GM23338 (cell line): ENCODE results near the gene TNFRSF19. TPM values are rescaled to one million over a fixed set of nuclear protein-coding genes. Genes with fewer than 3 reads are reported as not detected.

Experiments
- ATAC-seq: fragments of 200-7000 bp; cut with Tn5 transposase; 3 replicates; pipeline ENCODE4 v1.9.1; 2020
- DNase-seq: peaks from one replicate; pipeline ENCODE4 v3.0.0-alpha.2; 2015; ENCODE audit warnings: low spot score
- H2AFZ ChIP-seq: fragments of 200-600 bp; sonication (generic); 2 replicates; pipeline ENCODE4 v1.8.0; 2016; ENCODE audit warnings: antibody characterized with exemption, mild to moderate bottlenecking, moderate library complexity
- H3F3A ChIP-seq: fragments of 200-600 bp; sonication (generic); replicated peaks from 2 replicates; pipeline ENCODE4 v1.8.0; 2017; ENCODE audit warnings: antibody characterized with exemption, mixed run types, low read depth
- H3K27ac ChIP-seq: fragments of 200-600 bp; sonication (generic); 2 replicates; pipeline ENCODE4 v1.6.1; 2016; ENCODE audit warnings: low read depth
- H3K27me3 ChIP-seq: fragments of 200-600 bp; sonication (generic); 2 replicates; pipeline ENCODE4 v1.8.0; 2016; ENCODE audit warnings: mild to moderate bottlenecking, mixed run types, moderate library complexity; ENCODE audit not compliant: insufficient read depth
- H3K36me3 ChIP-seq: fragments of 200-600 bp; sonication (generic); 2 replicates; pipeline ENCODE4 v1.8.0; 2016; ENCODE audit warnings: mild to moderate bottlenecking; ENCODE audit not compliant: insufficient read depth
- H3K4me1 ChIP-seq: fragments of 200-600 bp; sonication (generic); 2 replicates; pipeline ENCODE4 v1.8.0; 2016; ENCODE audit warnings: mild to moderate bottlenecking, moderate library complexity; ENCODE audit not compliant: insufficient read depth
- H3K4me2 ChIP-seq: fragments of 200-600 bp; sonication (generic); 2 replicates; pipeline ENCODE4 v1.7.1; 2017; ENCODE audit warnings: mixed run types
- H3K4me3 ChIP-seq: fragments of 200-600 bp; sonication (generic); 2 replicates; pipeline ENCODE4 v1.6.1; 2016; ENCODE audit warnings: mixed run types
- H3K79me2 ChIP-seq: fragments of 200-600 bp; sonication (generic); replicated peaks from 2 replicates; pipeline ENCODE4 v1.8.0; 2017; ENCODE audit warnings: mild to moderate bottlenecking; ENCODE audit not compliant: insufficient read depth
- H3K9me2 ChIP-seq: fragments of 200-600 bp; sonication (generic); 2 replicates; pipeline ENCODE4 v1.8.0; 2017; ENCODE audit not compliant: insufficient read depth
- H4K20me1 ChIP-seq: fragments of 200-600 bp; sonication (generic); replicated peaks from 2 replicates; pipeline ENCODE4 v1.8.0; 2017; ENCODE audit warnings: mild to moderate bottlenecking; ENCODE audit not compliant: insufficient read depth
- H3K27ac Mint-ChIP-seq: 2 replicates; pipeline ENCODE4 v1.8.0; 2020; ENCODE audit warnings: inconsistent platforms, mild to moderate bottlenecking, moderate library complexity, mixed read lengths
- H3K27me3 Mint-ChIP-seq: 3 replicates; pipeline ENCODE4 v1.8.0; 2022; ENCODE audit warnings: low read depth, mild to moderate bottlenecking, moderate library complexity, mixed read lengths, inconsistent platforms; ENCODE audit not compliant: insufficient read depth, poor library complexity
- H3K36me3 Mint-ChIP-seq: 3 replicates; pipeline ENCODE4 v1.8.0; 2021; ENCODE audit warnings: low read depth, mild to moderate bottlenecking, inconsistent platforms, moderate library complexity, mixed read lengths
- H3K4me1 Mint-ChIP-seq: 3 replicates; pipeline ENCODE4 v1.8.0; 2020; ENCODE audit warnings: mild to moderate bottlenecking, inconsistent platforms, mixed read lengths
- H3K4me3 Mint-ChIP-seq: 3 replicates; pipeline ENCODE4 v1.8.0; 2021; ENCODE audit warnings: moderate library complexity, mild to moderate bottlenecking, inconsistent platforms, mixed read lengths
- H3K9me3 Mint-ChIP-seq: 3 replicates; pipeline ENCODE4 v1.8.0; 2020; ENCODE audit warnings: moderate library complexity, mild to moderate bottlenecking, inconsistent platforms, mixed read lengths
- CTCF ChIP-seq, 2 experiments: fragments of 200-600 bp in 1 of 2; sonication (generic) in 1 of 2; conservative IDR thresholded peaks; 2 replicates each; pipeline versions ENCODE4 v1.5.1 to v1.6.1; 2016 to 2017; ENCODE audit warnings: antibody characterized with exemption in 2 of 2, low read depth in 2 of 2, mild to moderate bottlenecking in 2 of 2, moderate library complexity in 1 of 2
- EZH2 ChIP-seq: fragments of 200-600 bp; sonication (generic); IDR thresholded peaks from one replicate; pipeline ENCODE4 v1.8.0; 2017; ENCODE audit warnings: antibody characterized with exemption, mild to moderate bottlenecking, low read depth; ENCODE audit not compliant: unreplicated experiment
- EZH2phosphoT487 ChIP-seq: fragments of 200-600 bp; sonication (generic); IDR thresholded peaks from one replicate; pipeline ENCODE4 v1.8.1; 2018; ENCODE audit warnings: antibody characterized with exemption; ENCODE audit not compliant: unreplicated experiment
- POLR2AphosphoS5 ChIP-seq: IDR thresholded peaks from 2 replicates; pipeline ENCODE4 v1.6.1; 2016; ENCODE audit warnings: antibody characterized with exemption, low read depth
- STAT1 ChIP-seq: IDR thresholded peaks from one replicate; pipeline ENCODE4 v1.6.1; 2016; ENCODE audit warnings: antibody characterized with exemption; ENCODE audit not compliant: unreplicated experiment
- ZNF331 ChIP-seq: fragments of 250-450 bp; sonication (Bioruptor Pico); IDR thresholded peaks from 2 replicates; pipeline ENCODE4 v1.5.0; 2020; ENCODE audit warnings: low read depth, mild to moderate bottlenecking, moderate library complexity
- ZNF462 ChIP-seq: fragments of 250-450 bp; sonication (Bioruptor Pico); IDR thresholded peaks from 2 replicates; pipeline ENCODE4 v1.5.0; 2020; ENCODE audit warnings: mild to moderate bottlenecking, moderate library complexity
- polyA plus RNA-seq: library from polyadenylated mRNA; unstranded; fragments of >200 nt; fragmentation: Nextera tagmentation; extraction: Ambion mirVana; gene quantifications from 2 replicates; pipeline ENCODE4 v1.2.1, GENCODE V29; 2016
- total RNA-seq: library from RNA; depleted of rRNA; stranded (reverse); fragments of >200 nt; shearing (Covaris generic); gene quantifications from 2 replicates; pipeline ENCODE4 v1.2.3, GENCODE V29; 2014

The TNFRSF19 gene
- total and polyA plus RNA-seq, 2 experiments from 2014 or later = 0.21 to 0.35 TPM

- H2AFZ ChIP-seq = no peak overlapping the region
- H3K9me2 ChIP-seq = no peaks in the 10 kb centered on the region
- no peak overlapping the region for H3K4me3 ChIP-seq
- no peak overlapping the region for H3K27ac Mint-ChIP-seq
- ATAC-seq (no peak), DNase-seq (no peak)
- peaks cover 22% of the 10 kb centered on the region for H3K4me1 Mint-ChIP-seq
- no peak overlapping the region for H3K4me3 Mint-ChIP-seq
- H4K20me1 ChIP-seq = no peaks in the 10 kb centered on the region
- H3F3A ChIP-seq = no peaks in the 10 kb centered on the region
- H3K9me3 Mint-ChIP-seq = no peaks in the 10 kb centered on the region; the same call in 2 of the 3 replicates
- H3K27me3 ChIP-seq = no peaks in the 10 kb centered on the region
- no peaks in the 10 kb centered on the region; the same call in 2 of the 3 replicates for H3K36me3 Mint-ChIP-seq
- no peak overlapping the region for H3K27ac ChIP-seq
- H3K79me2 ChIP-seq = no peaks in the 10 kb centered on the region
- H3K36me3 ChIP-seq = no peaks in the 10 kb centered on the region
- no peak for TF ChIP-seq EZH2
- TF ChIP-seq POLR2AphosphoS5 = no peak
- TF ChIP-seq ZNF462 = no peak
- no peak for TF ChIP-seq ZNF331
- no peak for TF ChIP-seq EZH2phosphoT487
- no peak for TF ChIP-seq CTCF (conservative IDR thresholded peaks at IDR 0.05; ENCODE audit: low read depth in 2 of 2)
- no peak for TF ChIP-seq STAT1
- no peak overlapping the region for H3K4me2 ChIP-seq
- H3K4me1 ChIP-seq = peaks cover 14% of the 10 kb centered on the region
- H3K27me3 Mint-ChIP-seq = no peaks in the 10 kb centered on the region
Observed at GRCh38 chr13:23612182-23612581, 42.0 kb downstream of the TNFRSF19 start.
